Lower lobe of right lung (tissue), 2 donors: ENCODE results near the gene CASTOR2. TPM values are rescaled to one million over a fixed set of nuclear protein-coding genes. Genes with fewer than 3 reads are reported as not detected.
"Not testable (repeated sequence)": the region's sequence is repeated elsewhere in the genome, so short reads cannot be mapped to it uniquely, and the experiment has no call there.

Experiments
- ATAC-seq, 2 donors: fragments of 200-7000 bp; cut with Tn5 transposase; one replicate each; pipeline ENCODE4 v1.9.1; 2020 to 2022; ENCODE audit warnings: mild to moderate bottlenecking in 2 of 2, moderate library complexity in 2 of 2
- DNase-seq: peaks from one replicate; pipeline ENCODE4 v3.0.0-alpha.2; 2020
- H3K27ac ChIP-seq: fragments of 200-600 bp; one replicate; pipeline ENCODE4 v1.8.0; 2022
- H3K27me3 ChIP-seq: fragments of 200-600 bp; one replicate; pipeline ENCODE4 v1.8.0; 2022; ENCODE audit warnings: low read depth
- H3K36me3 ChIP-seq: fragments of 200-600 bp; one replicate; pipeline ENCODE4 v1.8.0; 2022; ENCODE audit warnings: mild to moderate bottlenecking
- H3K4me1 ChIP-seq: fragments of 200-600 bp; one replicate; pipeline ENCODE4 v1.8.0; 2022
- H3K4me3 ChIP-seq: fragments of 200-600 bp; one replicate; pipeline ENCODE4 v1.8.0; 2022; ENCODE audit warnings: mild to moderate bottlenecking
- H3K9me3 ChIP-seq: fragments of 200-600 bp; one replicate; pipeline ENCODE4 v1.8.0; 2022
- intact Hi-C: fragments of 100-400 bp; cut with DNase I; formaldehyde crosslinking; loops from one replicate; pipeline ENCODE4 v1.11.0; 2022
- total RNA-seq: library from RNA; stranded (reverse); fragmentation: NEBNext Ultra II Directional; extraction: Animal tissue kit (Norgen Biotek cat#: 25700); gene quantifications from one replicate; pipeline ENCODE4 v1.2.1, GENCODE V29; 2021
- TF ChIP-seq, protein P1 (sequence below): fragments of 200-600 bp; IDR thresholded peaks from one replicate; pipeline ENCODE4 v1.8.0; 2022; ENCODE audit warnings: antibody characterized with exemption, mild to moderate bottlenecking
- donor health status: DM: no; HTN: yes; CAD: no; lungs with severe emphysema.

CASTOR2 gene
- total RNA-seq, 1 donor from 2014 or later: 9.0 TPM

DNA sequence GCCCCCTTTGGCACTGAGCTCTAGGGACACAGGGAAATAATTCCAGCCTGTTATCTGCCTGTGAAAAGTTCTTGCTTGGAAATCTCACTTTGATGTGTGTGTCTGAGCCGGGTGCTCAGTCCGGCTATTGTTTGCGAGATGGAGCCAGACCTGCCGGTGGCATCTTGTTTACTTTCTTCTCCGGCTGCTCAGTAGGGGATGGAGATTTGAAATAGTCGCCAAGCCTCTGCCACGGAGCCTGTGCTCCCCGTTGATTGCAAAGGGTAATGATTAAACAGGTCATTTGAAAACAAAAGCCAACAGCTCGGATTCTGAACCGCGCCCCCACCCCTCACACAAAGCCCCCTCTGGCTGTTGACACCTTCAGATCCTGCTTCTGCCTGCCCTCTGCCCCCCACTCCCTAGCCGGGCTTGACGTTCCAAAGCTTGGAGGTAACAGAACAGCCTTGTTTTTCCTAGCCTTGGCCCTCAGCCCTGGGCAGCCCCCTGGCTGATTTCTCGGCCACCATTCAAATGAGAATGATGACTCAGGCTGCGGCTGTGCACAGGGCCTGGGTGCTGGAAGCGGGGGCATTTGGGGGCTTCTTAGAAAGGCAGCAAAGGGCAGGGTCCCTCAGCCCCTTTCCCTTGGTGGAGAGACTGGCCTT is 1.8 kb downstream of the CASTOR2 start:
- H3K27me3 ChIP-seq, DNase-seq, H3K36me3 ChIP-seq, ATAC-seq, intact Hi-C loops, H3K9me3 ChIP-seq, H3K27ac ChIP-seq, H3K4me1 ChIP-seq, H3K4me3 ChIP-seq: not testable (repeated sequence)

DNA sequence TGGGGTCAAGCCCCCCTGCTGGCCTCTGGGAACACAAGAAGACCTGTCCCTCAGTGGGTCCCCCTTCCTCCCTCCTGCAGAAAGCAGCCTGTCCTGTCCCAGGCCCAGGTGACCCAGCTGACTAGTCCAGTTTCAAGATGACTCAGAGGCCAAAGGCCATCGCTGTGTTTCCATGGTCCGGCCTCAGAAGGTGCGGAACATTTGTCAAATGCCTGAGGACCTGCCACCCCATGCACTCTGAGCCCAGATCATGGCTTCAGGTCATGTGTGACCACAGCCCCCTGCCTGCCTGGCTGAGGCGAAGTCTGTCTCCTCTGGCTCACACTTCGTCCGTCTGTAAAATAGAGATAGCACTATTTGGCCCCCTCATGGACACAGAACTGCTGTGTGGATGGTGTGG is 2.4 kb downstream of the CASTOR2 start:
- intact Hi-C loops, H3K27me3 ChIP-seq, H3K36me3 ChIP-seq, ATAC-seq, H3K4me1 ChIP-seq, DNase-seq, H3K4me3 ChIP-seq, H3K9me3 ChIP-seq, H3K27ac ChIP-seq: not testable (repeated sequence)

DNA sequence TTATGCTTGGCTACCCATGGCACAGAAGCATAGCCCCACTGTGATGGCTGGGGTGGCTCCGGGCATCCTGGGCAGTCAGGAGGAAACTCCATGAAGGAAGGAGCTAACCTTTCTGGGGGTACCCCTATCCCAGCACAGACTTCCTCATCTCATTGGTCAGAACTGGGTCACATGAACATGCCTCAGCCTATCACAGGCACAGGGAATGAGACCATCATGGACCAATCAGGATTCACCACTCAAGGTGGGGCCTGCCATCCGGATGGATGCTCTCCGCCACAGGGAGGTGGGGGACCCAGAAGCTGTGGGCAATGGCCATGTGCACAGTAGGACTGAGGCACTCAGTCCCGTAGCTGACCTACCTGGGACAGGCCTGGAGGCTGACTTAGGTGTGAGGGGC is 6.9 kb downstream of the CASTOR2 start:
- intact Hi-C loops, H3K36me3 ChIP-seq, H3K27ac ChIP-seq, DNase-seq, H3K27me3 ChIP-seq, H3K9me3 ChIP-seq, H3K4me3 ChIP-seq, H3K4me1 ChIP-seq, ATAC-seq: not testable (repeated sequence)

DNA sequence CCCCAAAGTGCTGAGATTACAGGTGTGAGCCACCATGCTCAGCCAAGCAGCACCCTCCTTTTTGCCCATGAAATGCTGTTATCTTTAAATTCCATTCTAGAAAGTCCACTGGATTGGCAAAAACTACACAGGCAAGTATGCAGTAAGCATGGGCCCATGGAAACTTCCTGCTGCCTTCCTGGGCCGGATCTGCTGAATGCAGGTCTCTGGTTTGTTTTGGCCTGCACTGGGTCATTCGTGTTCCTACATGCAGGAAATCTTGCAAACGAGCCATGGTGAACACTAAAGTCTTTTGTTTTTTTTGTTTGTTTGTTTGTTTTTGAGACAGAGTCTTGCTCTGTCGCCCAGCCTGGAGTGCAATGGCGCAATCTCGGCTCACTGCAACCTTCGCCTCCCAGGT is 7.9 kb downstream of the CASTOR2 start:
- H3K4me3 ChIP-seq, H3K27ac ChIP-seq, ATAC-seq, H3K27me3 ChIP-seq, H3K4me1 ChIP-seq, H3K36me3 ChIP-seq, H3K9me3 ChIP-seq, intact Hi-C loops, DNase-seq: not testable (repeated sequence)

DNA sequence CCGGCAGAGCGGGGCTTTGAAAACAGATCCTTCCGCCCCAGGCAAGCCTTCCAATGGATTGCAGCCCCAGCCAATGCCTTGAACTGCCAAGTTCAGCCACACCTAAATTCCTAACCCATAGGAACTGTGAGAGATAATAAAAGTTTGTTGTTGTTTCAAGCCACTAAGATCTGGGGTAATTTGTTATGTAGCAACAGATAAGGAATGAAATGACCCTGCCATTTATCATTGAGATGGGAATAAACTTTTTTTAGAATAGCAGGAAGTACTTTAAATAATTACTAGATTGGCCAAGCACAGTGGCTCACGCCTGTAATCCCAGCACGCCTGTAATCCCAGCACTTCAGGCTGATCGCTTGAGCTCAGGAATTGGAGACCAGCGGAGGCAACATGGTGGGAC is 11.5 kb downstream of the CASTOR2 start:
- H3K27ac ChIP-seq, H3K4me1 ChIP-seq, DNase-seq, H3K27me3 ChIP-seq, H3K9me3 ChIP-seq, ATAC-seq, intact Hi-C loops, H3K4me3 ChIP-seq, H3K36me3 ChIP-seq: not testable (repeated sequence)

DNA sequence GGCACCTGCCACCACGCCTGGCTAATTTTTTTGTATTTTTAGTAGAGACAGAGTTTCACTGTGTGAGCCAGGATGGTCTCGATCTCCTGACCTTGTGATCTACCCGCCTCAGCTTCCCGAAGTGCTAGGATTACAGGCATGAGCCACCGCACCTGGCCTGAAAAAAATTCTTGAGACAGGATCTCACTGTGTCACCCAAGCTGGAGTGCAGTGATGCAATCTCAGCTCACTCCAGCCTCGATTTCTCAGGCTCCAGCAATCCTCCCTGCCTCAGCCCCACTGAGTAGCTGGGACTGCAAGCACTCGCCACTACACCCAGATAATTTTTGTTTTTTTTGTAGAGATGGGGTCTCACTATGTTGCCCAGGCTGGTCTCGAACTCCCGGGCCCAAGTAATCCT is 13.0 kb downstream of the CASTOR2 start:
- H3K36me3 ChIP-seq, H3K27ac ChIP-seq, H3K9me3 ChIP-seq, DNase-seq, H3K4me1 ChIP-seq, H3K4me3 ChIP-seq, H3K27me3 ChIP-seq, intact Hi-C loops, ATAC-seq: not testable (repeated sequence)

DNA sequence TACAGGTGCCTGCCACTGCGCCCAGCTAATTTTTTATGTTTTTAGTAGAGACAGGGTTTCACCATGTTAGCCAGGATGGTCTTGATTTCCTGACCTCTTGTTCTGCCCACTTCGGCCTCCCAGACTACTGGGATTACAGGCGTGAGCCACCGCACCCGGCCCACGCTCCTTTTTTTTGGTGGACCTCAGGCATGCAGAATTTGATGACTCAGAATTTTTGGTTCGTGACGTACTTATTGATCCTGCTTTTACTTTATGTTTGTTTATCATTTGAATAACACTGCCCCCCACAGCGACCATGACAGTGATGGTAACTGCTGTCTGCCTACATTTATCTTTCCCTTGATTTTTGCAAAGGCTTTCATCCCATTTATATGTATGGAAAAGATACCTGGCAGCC is 23.9 kb downstream of the CASTOR2 start:
- H3K9me3 ChIP-seq, intact Hi-C loops, H3K27ac ChIP-seq, DNase-seq, H3K36me3 ChIP-seq, H3K4me3 ChIP-seq, H3K27me3 ChIP-seq, H3K4me1 ChIP-seq, ATAC-seq: not testable (repeated sequence)

DNA sequence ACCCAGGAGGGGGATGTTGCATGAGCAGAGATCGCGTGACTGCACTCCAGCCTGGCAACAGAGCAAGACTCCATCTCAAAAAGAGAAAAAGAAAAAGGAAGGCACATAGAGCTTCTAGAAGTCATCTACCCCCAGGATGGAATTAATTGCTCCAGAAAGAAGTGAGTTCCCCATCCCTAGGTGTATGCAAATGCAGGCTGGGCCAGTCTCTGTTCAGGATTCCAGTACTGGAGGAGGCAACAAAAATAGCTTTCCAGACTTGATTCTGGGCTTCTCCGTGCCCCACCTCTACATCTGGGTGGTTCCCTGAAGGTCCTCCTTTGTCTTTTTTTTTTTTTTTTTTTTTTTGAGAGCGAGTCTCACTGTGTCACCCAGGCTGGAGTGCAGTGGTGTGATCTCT is 28.6 kb downstream of the CASTOR2 start:
- ATAC-seq: no peak
- Histone ChIP-seq H3K4me3 (no peak overlapping the region), H3K4me1 (peaks cover 3% of the 10 kb centered on the region), H3K27ac (no peak overlapping the region), H3K9me3 (no peaks in the 10 kb centered on the region), H3K27me3 (no peaks in the 10 kb centered on the region), H3K36me3 (no peaks in the 10 kb centered on the region)
- DNase-seq: no peak
- TF ChIP-seq, protein P1, sequence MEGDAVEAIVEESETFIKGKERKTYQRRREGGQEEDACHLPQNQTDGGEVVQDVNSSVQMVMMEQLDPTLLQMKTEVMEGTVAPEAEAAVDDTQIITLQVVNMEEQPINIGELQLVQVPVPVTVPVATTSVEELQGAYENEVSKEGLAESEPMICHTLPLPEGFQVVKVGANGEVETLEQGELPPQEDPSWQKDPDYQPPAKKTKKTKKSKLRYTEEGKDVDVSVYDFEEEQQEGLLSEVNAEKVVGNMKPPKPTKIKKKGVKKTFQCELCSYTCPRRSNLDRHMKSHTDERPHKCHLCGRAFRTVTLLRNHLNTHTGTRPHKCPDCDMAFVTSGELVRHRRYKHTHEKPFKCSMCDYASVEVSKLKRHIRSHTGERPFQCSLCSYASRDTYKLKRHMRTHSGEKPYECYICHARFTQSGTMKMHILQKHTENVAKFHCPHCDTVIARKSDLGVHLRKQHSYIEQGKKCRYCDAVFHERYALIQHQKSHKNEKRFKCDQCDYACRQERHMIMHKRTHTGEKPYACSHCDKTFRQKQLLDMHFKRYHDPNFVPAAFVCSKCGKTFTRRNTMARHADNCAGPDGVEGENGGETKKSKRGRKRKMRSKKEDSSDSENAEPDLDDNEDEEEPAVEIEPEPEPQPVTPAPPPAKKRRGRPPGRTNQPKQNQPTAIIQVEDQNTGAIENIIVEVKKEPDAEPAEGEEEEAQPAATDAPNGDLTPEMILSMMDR: no peak
- intact Hi-C loops: no loop called here

DNA sequence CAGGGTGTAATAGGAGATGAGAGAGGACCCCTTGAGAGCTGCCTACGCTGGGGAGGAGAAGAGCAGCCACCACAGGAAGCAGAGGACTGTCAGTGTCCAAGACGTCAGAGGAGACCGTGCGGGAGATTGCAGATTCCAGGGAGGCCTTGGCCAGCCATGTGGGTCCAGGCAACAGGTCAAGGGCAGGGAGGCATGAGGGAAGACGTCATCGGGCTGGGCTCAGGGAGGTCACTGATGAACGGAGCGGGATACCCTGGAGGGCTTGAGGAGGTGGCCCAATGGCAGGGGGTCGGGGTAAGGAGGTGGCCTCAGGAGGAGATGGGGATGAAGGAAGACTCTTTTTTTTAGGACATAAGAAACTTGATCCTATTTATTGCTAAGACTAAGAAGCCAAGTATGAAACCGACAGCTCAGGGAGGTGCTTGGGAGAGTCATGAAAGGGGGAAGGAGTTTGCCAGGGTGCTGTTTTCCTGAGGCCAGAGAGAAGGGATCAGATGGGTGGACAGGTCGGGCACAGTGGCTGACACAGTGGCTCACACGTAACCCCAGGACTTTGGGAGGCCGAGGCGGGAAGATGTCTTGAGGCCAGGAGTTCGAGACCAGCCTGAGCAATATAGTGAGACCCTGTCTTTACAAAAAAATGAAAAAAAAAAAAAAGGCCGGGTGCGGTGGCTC is 30.5 kb downstream of the CASTOR2 start:
- H3K4me1 ChIP-seq, H3K27me3 ChIP-seq, H3K4me3 ChIP-seq, ATAC-seq, H3K36me3 ChIP-seq, intact Hi-C loops, H3K9me3 ChIP-seq, H3K27ac ChIP-seq, DNase-seq: not testable (repeated sequence)

DNA sequence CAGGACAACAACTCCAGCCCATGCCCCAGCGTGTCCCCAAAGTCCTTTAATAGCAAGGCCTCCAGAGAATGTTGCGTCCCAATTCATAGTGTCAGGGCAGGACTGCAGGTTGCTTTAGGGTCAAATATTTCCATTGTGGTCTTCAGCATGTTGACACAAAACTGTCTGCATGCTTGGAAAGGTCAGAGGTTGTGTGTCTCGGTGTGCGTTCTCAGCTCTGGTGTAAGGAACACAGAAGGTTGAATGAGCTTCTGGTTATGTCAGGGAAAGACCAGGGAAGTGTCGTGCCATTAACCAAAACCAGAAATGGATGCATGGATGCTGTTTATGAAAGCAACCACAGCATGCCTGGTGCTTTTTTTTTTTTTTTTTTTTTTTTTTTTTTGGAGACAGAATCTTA is 31.9 kb downstream of the CASTOR2 start:
- intact Hi-C loops, H3K36me3 ChIP-seq, H3K27ac ChIP-seq, H3K4me3 ChIP-seq, DNase-seq, H3K27me3 ChIP-seq, H3K9me3 ChIP-seq, ATAC-seq, H3K4me1 ChIP-seq: not testable (repeated sequence)

DNA sequence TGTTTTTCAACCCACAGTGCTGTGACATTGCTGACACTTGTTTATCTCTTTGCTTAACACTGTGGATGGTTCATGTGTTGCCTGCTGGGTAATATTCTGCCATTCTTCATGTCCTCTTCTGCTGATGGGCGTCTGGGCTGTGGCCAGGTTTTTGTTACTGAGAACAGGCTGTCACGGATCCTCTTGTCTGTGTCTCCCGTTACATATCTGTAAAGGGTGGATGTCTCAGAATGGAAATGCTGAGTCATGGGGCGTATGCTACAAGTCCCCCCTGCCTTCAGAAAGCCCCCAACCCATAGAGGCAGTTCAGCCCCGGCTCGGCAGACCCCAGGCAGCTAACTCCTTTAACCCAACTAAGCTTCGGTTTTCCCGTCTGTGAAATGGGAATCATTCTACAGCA is 33.3 kb downstream of the CASTOR2 start:
- H3K4me3 ChIP-seq, intact Hi-C loops, H3K4me1 ChIP-seq, ATAC-seq, H3K27me3 ChIP-seq, H3K27ac ChIP-seq, H3K9me3 ChIP-seq, H3K36me3 ChIP-seq, DNase-seq: not testable (repeated sequence)

DNA sequence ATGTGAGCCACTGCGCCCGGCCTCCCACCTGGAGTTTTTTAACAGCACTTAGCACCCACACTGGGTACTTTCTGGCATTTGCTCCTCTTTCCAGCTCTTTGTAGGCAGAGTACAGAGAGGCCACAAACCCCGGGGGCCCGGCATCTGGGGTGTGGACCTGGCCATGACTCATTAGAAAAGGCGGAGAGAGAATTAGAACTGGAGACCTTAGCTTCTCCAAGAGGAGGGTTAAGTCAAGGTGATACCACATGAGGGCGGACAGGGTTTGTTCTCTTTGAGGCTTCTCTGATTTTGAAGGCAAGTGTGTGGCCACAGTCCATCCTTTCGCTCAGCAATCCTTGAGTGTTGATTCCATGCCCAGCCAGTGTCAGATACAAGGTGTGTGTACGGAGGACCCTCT is 36.9 kb downstream of the CASTOR2 start:
- H3K4me3 ChIP-seq, H3K9me3 ChIP-seq, H3K27ac ChIP-seq, DNase-seq, ATAC-seq, H3K27me3 ChIP-seq, H3K4me1 ChIP-seq, H3K36me3 ChIP-seq, intact Hi-C loops: not testable (repeated sequence)
